NB4 (cell line): ENCODE data around the gene FOXJ3.

Experiments used
- DNase-seq: peaks from one replicate; pipeline ENCODE4 v3.0.0; 2010; ENCODE audit warnings: low read depth
- H3K4me3 ChIP-seq: one replicate; pipeline ENCODE4 v1.5.1; 2011; ENCODE audit warnings: mild to moderate bottlenecking, low read depth, low read length, moderate library complexity
- CTCF ChIP-seq: IDR thresholded peaks from one replicate; pipeline ENCODE4 v1.5.1; 2012; ENCODE audit warnings: low read depth, low read length
- MAX ChIP-seq: IDR thresholded peaks from 2 replicates; pipeline ENCODE4 v1.6.1; 2011; ENCODE audit warnings: low read depth, low read length
- MYC ChIP-seq: IDR thresholded peaks from 2 replicates; pipeline ENCODE4 v1.6.1; 2011; ENCODE audit warnings: low read depth, low read length
- POLR2A ChIP-seq: IDR thresholded peaks from 2 replicates; pipeline ENCODE4 v1.6.1; 2011; ENCODE audit warnings: mild to moderate bottlenecking; ENCODE audit not compliant: insufficient read length; ENCODE audit errors: extremely low read depth

The FOXJ3 gene

GRCh38 chr1:42177541-42177981, 157.5 kb downstream of the FOXJ3 start:
- DNase-seq, result no peak
- no peak overlapping the region for H3K4me3 ChIP-seq
- no peak for TF ChIP-seq MYC
- TF ChIP-seq POLR2A, result no peak
- no peak for TF ChIP-seq MAX
- no peak for TF ChIP-seq CTCF

- H3K4me3 ChIP-seq, result no peak overlapping the region
- DNase-seq, result peak; percentile 52
- TF ChIP-seq CTCF, result peak; percentile 80
- no peak for TF ChIP-seq MYC
These were observed 158.0 kb downstream of the FOXJ3 start for GRCh38 chr1:42176902-42177519.

GRCh38 chr1:42175314-42176054, 159.6 kb downstream of the FOXJ3 start:
- H3K4me3 ChIP-seq, result no peak overlapping the region
- no peak for DNase-seq
- TF ChIP-seq POLR2A (no peak), MAX (no peak), MYC (no peak), CTCF (no peak)

- H3K4me3 ChIP-seq, result no peak overlapping the region
- TF ChIP-seq CTCF (no peak), MAX (no peak), POLR2A (no peak)
- no peak for DNase-seq
These were observed 160.9 kb downstream of the FOXJ3 start for GRCh38 chr1:42173961-42174735.

- TF ChIP-seq CTCF (peak; percentile 95), MAX (no peak)
- no peak overlapping the region for H3K4me3 ChIP-seq
- peak; percentile 60 for DNase-seq
These were observed 161.7 kb downstream of the FOXJ3 start for GRCh38 chr1:42173155-42173933.
